Activated T-cell treated with anti-CD3 and anti-CD28 coated beads, Interleukin-2, amount 50 U/mL, for 4 hours (primary cell): ENCODE data around the gene ARHGAP15. TPM values are rescaled to one million over a fixed set of nuclear protein-coding genes. Genes with fewer than 3 reads are reported as not detected.

Experiments used
- ATAC-seq, 2 donors: fragments of 200-7000 bp; cut with Tn5 transposase; one replicate each; pipeline ENCODE4 v1.10.0; 2021
- DNase-seq: peaks from one replicate; pipeline ENCODE4 v3.0.0-alpha.2; 2020
- H3K27me3 Mint-ChIP-seq: one replicate; pipeline ENCODE4 v1.8.0; 2021; ENCODE audit warnings: low read depth, mixed read lengths
- H3K36me3 Mint-ChIP-seq: one replicate; pipeline ENCODE4 v1.8.0; 2022; ENCODE audit warnings: mixed read lengths; ENCODE audit not compliant: insufficient read depth
- H3K4me1 Mint-ChIP-seq: one replicate; pipeline ENCODE4 v1.8.0; 2021; ENCODE audit warnings: low read depth, mixed read lengths
- H3K4me3 Mint-ChIP-seq: one replicate; pipeline ENCODE4 v1.8.0; 2021; ENCODE audit warnings: mild to moderate bottlenecking, moderate library complexity, mixed read lengths
- H3K9me3 Mint-ChIP-seq: one replicate; pipeline ENCODE4 v1.8.0; 2021; ENCODE audit warnings: mixed read lengths
- total RNA-seq, 3 donors: library from RNA; stranded (reverse); gene quantifications; one replicate each; pipeline ENCODE4 v1.2.1, GENCODE V29; 2021

Gene ARHGAP15
- total RNA-seq, 3 donors from 2014 or later: 16.3 to 26.5 (median 25.6) TPM

- peaks cover 33% of the 10 kb centered on the region for H3K4me1 Mint-ChIP-seq
- no peak overlapping the region for H3K4me3 Mint-ChIP-seq
These were observed 80.6 kb downstream of the ARHGAP15 start for GRCh38 chr2:143209570-143210445.

GRCh38 chr2:143210446-143210819, 81.2 kb downstream of the ARHGAP15 start:
- Mint-ChIP-seq H3K4me1 (peaks cover 30% of the 10 kb centered on the region), H3K27me3 (no peaks in the 10 kb centered on the region), H3K36me3 (peaks cover 26% of the 10 kb centered on the region), H3K4me3 (no peak overlapping the region), H3K9me3 (no peaks in the 10 kb centered on the region)
- DNase-seq: no peak
- no peak for ATAC-seq

More at GRCh38 chr2:143209570-143210445, 80.6 kb downstream of the ARHGAP15 start:
- Mint-ChIP-seq H3K9me3 (no peaks in the 10 kb centered on the region), H3K36me3 (peaks cover 24% of the 10 kb centered on the region), H3K27me3 (no peaks in the 10 kb centered on the region)
- no peak for DNase-seq
- no peak for ATAC-seq

GRCh38 chr2:143217512-143218115, 88.4 kb downstream of the ARHGAP15 start:
- ATAC-seq (peak in 1 of 2 donors; percentile 30), DNase-seq (no peak)
- Mint-ChIP-seq H3K9me3 (no peaks in the 10 kb centered on the region), H3K27me3 (no peaks in the 10 kb centered on the region), H3K4me3 (no peak overlapping the region), H3K36me3 (peaks cover 29% of the 10 kb centered on the region), H3K4me1 (peaks cover 38% of the 10 kb centered on the region)

- ATAC-seq (no peak), DNase-seq (no peak)
- no peaks in the 10 kb centered on the region for H3K27me3 Mint-ChIP-seq
- no peaks in the 10 kb centered on the region for H3K9me3 Mint-ChIP-seq
- H3K36me3 Mint-ChIP-seq: peaks cover 30% of the 10 kb centered on the region
- H3K4me3 Mint-ChIP-seq: no peak overlapping the region
- H3K4me1 Mint-ChIP-seq: peaks cover 48% of the 10 kb centered on the region
These were observed 89.4 kb downstream of the ARHGAP15 start for GRCh38 chr2:143218621-143219020.

- no peaks in the 10 kb centered on the region for H3K9me3 Mint-ChIP-seq
- ATAC-seq: no peak
- DNase-seq: no peak
- H3K4me3 Mint-ChIP-seq: no peak overlapping the region
- peaks cover 52% of the 10 kb centered on the region for H3K4me1 Mint-ChIP-seq
- no peaks in the 10 kb centered on the region for H3K27me3 Mint-ChIP-seq
- peaks cover 30% of the 10 kb centered on the region for H3K36me3 Mint-ChIP-seq
These were observed 90.0 kb downstream of the ARHGAP15 start for GRCh38 chr2:143219266-143219665.

- Mint-ChIP-seq H3K4me3 (no peak overlapping the region), H3K9me3 (no peaks in the 10 kb centered on the region), H3K4me1 (peaks cover 59% of the 10 kb centered on the region), H3K36me3 (peaks cover 11% of the 10 kb centered on the region), H3K27me3 (no peaks in the 10 kb centered on the region)
- DNase-seq (no peak), ATAC-seq (no peak)
These were observed 94.3 kb downstream of the ARHGAP15 start for GRCh38 chr2:143223556-143223955.

- no peaks in the 10 kb centered on the region for H3K27me3 Mint-ChIP-seq
- H3K4me1 Mint-ChIP-seq: peaks cover 55% of the 10 kb centered on the region
- ATAC-seq (no peak), DNase-seq (no peak)
- no peak overlapping the region for H3K4me3 Mint-ChIP-seq
- H3K36me3 Mint-ChIP-seq: peaks cover 23% of the 10 kb centered on the region
- no peaks in the 10 kb centered on the region for H3K9me3 Mint-ChIP-seq
These were observed 96.7 kb downstream of the ARHGAP15 start for GRCh38 chr2:143225931-143226330.

GRCh38 chr2:143226714-143227541, 97.7 kb downstream of the ARHGAP15 start:
- Mint-ChIP-seq H3K9me3 (peaks cover 7% of the 10 kb centered on the region), H3K36me3 (peaks cover 30% of the 10 kb centered on the region), H3K27me3 (no peaks in the 10 kb centered on the region), H3K4me1 (peaks cover 48% of the 10 kb centered on the region), H3K4me3 (no peak overlapping the region)
- DNase-seq: no peak
- ATAC-seq: peak in 1 of 2 donors; percentile 38

GRCh38 chr2:143229411-143229810, 100.2 kb downstream of the ARHGAP15 start:
- DNase-seq: no peak
- H3K4me1 Mint-ChIP-seq: peaks cover 26% of the 10 kb centered on the region
- H3K4me3 Mint-ChIP-seq: no peak overlapping the region
- H3K27me3 Mint-ChIP-seq: no peaks in the 10 kb centered on the region
- H3K36me3 Mint-ChIP-seq: peaks cover 50% of the 10 kb centered on the region
- ATAC-seq: no peak
- peaks cover 29% of the 10 kb centered on the region for H3K9me3 Mint-ChIP-seq

- Mint-ChIP-seq H3K27me3 (no peaks in the 10 kb centered on the region), H3K9me3 (peaks cover 32% of the 10 kb centered on the region), H3K4me1 (peaks cover 21% of the 10 kb centered on the region), H3K36me3 (peaks cover 52% of the 10 kb centered on the region), H3K4me3 (no peak overlapping the region)
- no peak for ATAC-seq
- DNase-seq: no peak
These were observed 100.7 kb downstream of the ARHGAP15 start for GRCh38 chr2:143229952-143230351.

GRCh38 chr2:143230506-143231253, 101.5 kb downstream of the ARHGAP15 start:
- Mint-ChIP-seq H3K36me3 (peaks cover 59% of the 10 kb centered on the region), H3K4me1 (peaks cover 25% of the 10 kb centered on the region), H3K9me3 (peaks cover 37% of the 10 kb centered on the region), H3K27me3 (no peaks in the 10 kb centered on the region), H3K4me3 (no peak overlapping the region)
- DNase-seq: no peak
- ATAC-seq: no peak

GRCh38 chr2:143231254-143231645, 102.0 kb downstream of the ARHGAP15 start:
- peaks cover 37% of the 10 kb centered on the region for H3K9me3 Mint-ChIP-seq
- peaks cover 63% of the 10 kb centered on the region for H3K36me3 Mint-ChIP-seq
- H3K27me3 Mint-ChIP-seq: no peaks in the 10 kb centered on the region
- DNase-seq (no peak), ATAC-seq (no peak)
- H3K4me3 Mint-ChIP-seq: no peak overlapping the region
- peaks cover 23% of the 10 kb centered on the region for H3K4me1 Mint-ChIP-seq

- peaks cover 32% of the 10 kb centered on the region for H3K9me3 Mint-ChIP-seq
These were observed 108.0 kb downstream of the ARHGAP15 start for GRCh38 chr2:143237146-143237777.

More at GRCh38 chr2:143237146-143237777, 108.0 kb downstream of the ARHGAP15 start:
- H3K27me3 Mint-ChIP-seq: no peaks in the 10 kb centered on the region
- no peak overlapping the region for H3K4me3 Mint-ChIP-seq
- peaks cover 56% of the 10 kb centered on the region for H3K36me3 Mint-ChIP-seq
- ATAC-seq: no peak
- no peak for DNase-seq
- peaks cover 31% of the 10 kb centered on the region for H3K4me1 Mint-ChIP-seq
